Smooth muscle cell (in vitro differentiated cells): ENCODE data around the gene ALDH5A1. TPM values are rescaled to one million over a fixed set of nuclear protein-coding genes. Genes with fewer than 3 reads are reported as not detected.

Experiments used
- DNase-seq: peaks from one replicate; lab custom pipeline; 2025; ENCODE audit not compliant: unreplicated experiment; lab: John Stamatoyannopoulos, UW
- H2AFZ ChIP-seq: fragments of 200-600 bp; sonication (generic); 2 replicates; pipeline ENCODE4 v1.6.0; 2016; ENCODE audit warnings: antibody characterized with exemption, low read depth, mild to moderate bottlenecking
- H3F3A ChIP-seq: fragments of 200-600 bp; sonication (generic); 2 replicates; pipeline ENCODE4 v1.6.0; 2017; ENCODE audit warnings: antibody characterized with exemption, low read depth
- H3K27ac ChIP-seq: fragments of 200-600 bp; sonication (generic); 2 replicates; pipeline ENCODE4 v1.5.1; 2016; ENCODE audit warnings: low read depth, mild to moderate bottlenecking
- H3K27me3 ChIP-seq: fragments of 200-600 bp; sonication (generic); 2 replicates; pipeline ENCODE4 v1.6.1; 2016; ENCODE audit warnings: low read depth, mild to moderate bottlenecking
- H3K36me3 ChIP-seq: fragments of 200-600 bp; sonication (generic); 2 replicates; pipeline ENCODE4 v1.5.1; 2016; ENCODE audit warnings: low read depth
- H3K4me1 ChIP-seq: fragments of 200-600 bp; sonication (generic); 2 replicates; pipeline ENCODE4 v1.5.1; 2016; ENCODE audit warnings: low read depth
- H3K4me2 ChIP-seq: fragments of 200-600 bp; sonication (generic); 2 replicates; pipeline ENCODE4 v1.6.0; 2016; ENCODE audit warnings: mild to moderate bottlenecking
- H3K4me3 ChIP-seq: fragments of 200-600 bp; sonication (generic); 2 replicates; pipeline ENCODE4 v1.5.1; 2016; ENCODE audit warnings: mild to moderate bottlenecking
- H3K79me2 ChIP-seq: fragments of 200-600 bp; sonication (generic); 2 replicates; pipeline ENCODE4 v1.6.0; 2016; ENCODE audit warnings: low read depth, mild to moderate bottlenecking
- H3K9ac ChIP-seq: fragments of 200-600 bp; sonication (generic); 2 replicates; pipeline ENCODE4 v1.6.0; 2016; ENCODE audit warnings: low read depth
- H3K9me3 ChIP-seq: fragments of 200-600 bp; sonication (generic); replicated peaks from 2 replicates; pipeline ENCODE4 v1.5.1; 2016; ENCODE audit warnings: low read depth
- H4K20me1 ChIP-seq: fragments of 200-600 bp; sonication (generic); 2 replicates; pipeline ENCODE4 v1.6.0; 2016; ENCODE audit warnings: low read depth
- CTCF ChIP-seq: fragments of 200-600 bp; sonication (generic); IDR thresholded peaks from 2 replicates; pipeline ENCODE4 v1.5.1; 2017; ENCODE audit warnings: borderline replicate concordance, mild to moderate bottlenecking, antibody characterized with exemption; ENCODE audit not compliant: insufficient read depth, poor library complexity, severe bottlenecking
- WGBS: methylation state at CpG from one replicate; pipeline ENCODE4 v1.1.7; 2016; ENCODE audit warnings: low lambda C conversion rate; 5-methylcytosine and 5-hydroxymethylcytosine counted together
- polyA plus RNA-seq: library from polyadenylated mRNA; unstranded; fragments of >200 nt; fragmentation: Nextera tagmentation; extraction: Ambion mirVana; gene quantifications from 2 replicates; pipeline ENCODE4 v1.2.1, GENCODE V29; 2016
- total RNA-seq: library from RNA; depleted of rRNA; stranded (reverse); fragments of >200 nt; gene quantifications from 2 replicates; pipeline ENCODE4 v1.2.3, GENCODE V29; 2014

ALDH5A1 gene
- total and polyA plus RNA-seq, 2 experiments from 2014 or later, result 1.7 to 3.0 TPM

DNA sequence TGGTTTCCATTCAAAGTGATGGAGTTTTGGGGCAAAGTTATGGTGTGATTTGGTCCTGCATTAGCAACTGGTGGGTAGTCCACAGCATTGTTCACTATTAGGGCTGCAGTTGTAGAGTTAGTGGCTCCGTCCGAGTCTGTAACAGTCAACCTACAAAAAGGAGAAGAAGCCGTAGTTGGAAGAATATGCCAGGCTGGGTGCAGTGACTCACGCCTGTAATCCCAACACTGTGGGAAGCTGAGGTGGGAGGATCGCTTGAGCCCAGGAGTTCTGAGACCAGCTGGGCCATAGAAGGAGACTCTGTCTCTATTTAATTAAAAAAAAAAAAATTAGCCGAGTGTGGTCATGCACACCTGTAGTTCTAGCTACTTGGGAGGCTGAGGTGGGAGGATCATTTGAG lies 81.7 kb downstream of the ALDH5A1 start:
- DNase-seq, result no peak
- TF ChIP-seq CTCF, result no peak
- 67% methylated on average over 6 of the region's 6 CpGs for WGBS

GRCh38 chr6:24581084-24581669 lies 86.4 kb downstream of the ALDH5A1 start:
- Histone ChIP-seq H2AFZ (no peak overlapping the region), H3K79me2 (no peaks in the 10 kb centered on the region), H3K9ac (no peak overlapping the region), H4K20me1 (no peaks in the 10 kb centered on the region), H3K27ac (no peak overlapping the region), H3K36me3 (no peaks in the 10 kb centered on the region), H3K27me3 (peaks cover 5% of the 10 kb centered on the region), H3F3A (no peaks in the 10 kb centered on the region), H3K4me1 (peaks cover 5% of the 10 kb centered on the region), H3K4me3 (no peak overlapping the region), H3K4me2 (no peak overlapping the region), H3K9me3 (no peaks in the 10 kb centered on the region)
- peak; percentile 13 for DNase-seq
- peak; percentile 79 for TF ChIP-seq CTCF
- WGBS, result 50% methylated on average over 7 of the region's 7 CpGs

More for the DNA sequence above, 81.7 kb downstream of the ALDH5A1 start:
- no peaks in the 10 kb centered on the region for H3K79me2 ChIP-seq
- no peaks in the 10 kb centered on the region for H4K20me1 ChIP-seq
- H3K4me3 ChIP-seq, result no peak overlapping the region
- H3K9me3 ChIP-seq, result no peaks in the 10 kb centered on the region
- no peak overlapping the region for H3K4me2 ChIP-seq
- H3K9ac ChIP-seq, result no peak overlapping the region
- H3K27me3 ChIP-seq, result peaks cover 3% of the 10 kb centered on the region
- no peak overlapping the region for H2AFZ ChIP-seq
- H3F3A ChIP-seq, result no peaks in the 10 kb centered on the region
- no peaks in the 10 kb centered on the region for H3K4me1 ChIP-seq
- H3K36me3 ChIP-seq, result no peaks in the 10 kb centered on the region
- no peak overlapping the region for H3K27ac ChIP-seq

DNA sequence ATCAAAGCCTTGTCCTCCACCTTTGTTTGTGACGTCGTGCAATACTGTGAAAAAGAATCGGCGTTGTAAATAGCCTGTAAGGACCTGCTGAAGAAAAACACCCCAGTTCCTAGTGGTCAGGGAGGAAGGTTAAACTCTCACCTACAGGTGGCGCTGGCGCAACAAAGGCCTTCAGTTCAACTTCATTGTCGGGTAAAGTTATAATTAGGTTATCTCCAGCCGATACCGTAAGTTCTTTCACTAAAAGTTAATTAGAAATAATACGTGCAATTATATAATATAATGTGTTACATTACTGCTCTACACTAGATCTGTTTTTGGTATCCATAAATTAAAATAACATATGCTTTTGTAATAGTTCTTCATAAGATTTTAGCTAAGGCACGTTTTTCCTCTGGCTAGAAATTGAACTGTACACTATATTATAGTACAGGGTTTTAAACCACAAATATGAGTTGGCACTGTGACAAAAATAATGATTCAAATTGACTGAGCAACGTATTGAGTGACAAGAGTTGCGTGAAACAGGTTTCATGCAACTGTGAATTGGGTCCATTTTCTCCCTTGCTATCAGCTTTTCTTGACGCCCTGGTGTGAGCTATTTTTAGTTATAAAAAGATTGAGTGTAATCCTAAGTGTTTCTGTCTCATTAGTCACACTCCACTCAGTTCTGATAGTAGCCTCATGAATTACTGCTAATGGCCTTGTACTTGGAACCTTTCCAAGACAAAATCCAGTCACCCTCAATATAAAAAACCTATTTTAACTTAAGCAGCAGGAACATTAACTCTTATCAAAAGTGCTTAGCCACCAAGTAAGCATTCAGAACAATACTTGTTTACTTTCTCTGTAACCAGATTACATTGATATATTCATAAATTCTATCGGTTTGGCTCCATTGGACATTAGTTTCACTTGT lies 89.0 kb downstream of the ALDH5A1 start:
- Histone ChIP-seq H3K27ac (no peak overlapping the region), H3K9ac (no peak overlapping the region), H3K4me3 (peak overlapping the region; percentile 5), H3F3A (no peaks in the 10 kb centered on the region), H3K4me2 (peak overlapping the region; percentile 69), H3K27me3 (peaks cover 12% of the 10 kb centered on the region), H4K20me1 (no peaks in the 10 kb centered on the region), H3K36me3 (no peaks in the 10 kb centered on the region), H3K79me2 (no peaks in the 10 kb centered on the region), H3K9me3 (no peaks in the 10 kb centered on the region), H3K4me1 (peaks cover 5% of the 10 kb centered on the region), H2AFZ (peak overlapping the region; percentile 17)
- WGBS, result 25% methylated on average over 15 of the region's 15 CpGs
- DNase-seq, result peak; percentile 1
- TF ChIP-seq CTCF, result peak; percentile 67
